Gastrocnemius medialis (tissue), 4 donors: ENCODE data around the gene PFDN5.
"Not testable (repeated sequence)": the region's sequence is repeated elsewhere in the genome, so short reads cannot be mapped to it uniquely, and the experiment has no call there.

Experiments
- POLR2A ChIP-seq, 2 donors: fragments of 450-650 bp; IDR thresholded peaks; one replicate each; pipeline ENCODE4 v1.6.1; 2017; ENCODE audit warnings: antibody characterized with exemption in 2 of 2, mild to moderate bottlenecking in 2 of 2, moderate library complexity in 2 of 2
- TF ChIP-seq, protein P1 (sequence below), 5 experiments: fragments of 450-650 bp in 3 of 5; fragments of 200-600 bp in 2 of 5; sonication (generic) in 2 of 5; IDR thresholded peaks in 4 of 5; conservative IDR thresholded peaks in 1 of 5; 1 replicate in 4 of 5; 2 replicates in 1 of 5; pipeline ENCODE4 v1.5.1; 2016 to 2019; ENCODE audit warnings: antibody characterized with exemption in 5 of 5, mild to moderate bottlenecking in 3 of 5, moderate library complexity in 3 of 5

DNA sequence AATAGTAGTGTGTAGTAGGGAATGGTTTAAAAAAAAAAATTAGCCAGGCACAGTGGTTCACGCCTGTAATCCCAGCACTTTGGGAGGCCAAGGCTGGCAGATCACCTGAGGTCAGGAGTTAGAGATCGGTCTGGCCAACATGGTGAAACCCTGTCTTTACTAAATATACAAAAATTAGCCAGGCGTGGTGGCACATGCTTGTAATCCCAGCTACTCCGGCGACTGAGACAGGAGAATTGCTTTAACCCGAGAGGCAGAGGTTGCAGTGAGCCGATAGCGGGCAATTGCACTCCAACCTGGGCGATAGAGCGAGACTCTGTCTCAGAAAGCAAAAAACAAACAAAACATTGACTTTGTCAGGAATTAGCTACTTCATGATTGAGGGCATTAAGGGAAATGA is 1.8 kb downstream of the PFDN5 start:
- TF ChIP-seq, protein P1, sequence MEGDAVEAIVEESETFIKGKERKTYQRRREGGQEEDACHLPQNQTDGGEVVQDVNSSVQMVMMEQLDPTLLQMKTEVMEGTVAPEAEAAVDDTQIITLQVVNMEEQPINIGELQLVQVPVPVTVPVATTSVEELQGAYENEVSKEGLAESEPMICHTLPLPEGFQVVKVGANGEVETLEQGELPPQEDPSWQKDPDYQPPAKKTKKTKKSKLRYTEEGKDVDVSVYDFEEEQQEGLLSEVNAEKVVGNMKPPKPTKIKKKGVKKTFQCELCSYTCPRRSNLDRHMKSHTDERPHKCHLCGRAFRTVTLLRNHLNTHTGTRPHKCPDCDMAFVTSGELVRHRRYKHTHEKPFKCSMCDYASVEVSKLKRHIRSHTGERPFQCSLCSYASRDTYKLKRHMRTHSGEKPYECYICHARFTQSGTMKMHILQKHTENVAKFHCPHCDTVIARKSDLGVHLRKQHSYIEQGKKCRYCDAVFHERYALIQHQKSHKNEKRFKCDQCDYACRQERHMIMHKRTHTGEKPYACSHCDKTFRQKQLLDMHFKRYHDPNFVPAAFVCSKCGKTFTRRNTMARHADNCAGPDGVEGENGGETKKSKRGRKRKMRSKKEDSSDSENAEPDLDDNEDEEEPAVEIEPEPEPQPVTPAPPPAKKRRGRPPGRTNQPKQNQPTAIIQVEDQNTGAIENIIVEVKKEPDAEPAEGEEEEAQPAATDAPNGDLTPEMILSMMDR (IDR thresholded peaks at IDR 0.05 in 4 of 5, conservative IDR thresholded peaks at IDR 0.05 in 1 of 5) = not testable (repeated sequence)
- not testable (repeated sequence) for TF ChIP-seq POLR2A (IDR thresholded peaks at IDR 0.05)
